Stimulated activated CD8-positive, alpha-beta memory T cell treated with anti-CD3 and anti-CD28 coated beads, Interleukin-15, amount 100 ng/mL, for 4 hours (primary cell): ENCODE measurements around the gene DNAH3.
A peak's percentile ranks its signal among the peaks of the same experiment; 100 is the strongest.
"Not testable (repeated sequence)": the region's sequence is repeated elsewhere in the genome, so short reads cannot be mapped to it uniquely, and the experiment has no call there.

Source experiments
- DNase-seq, 2 donors: peaks; one replicate each; pipeline ENCODE4 v3.0.0-alpha.2; 2020; ENCODE audit warnings: low read depth in 2 of 2

Gene DNAH3

DNA sequence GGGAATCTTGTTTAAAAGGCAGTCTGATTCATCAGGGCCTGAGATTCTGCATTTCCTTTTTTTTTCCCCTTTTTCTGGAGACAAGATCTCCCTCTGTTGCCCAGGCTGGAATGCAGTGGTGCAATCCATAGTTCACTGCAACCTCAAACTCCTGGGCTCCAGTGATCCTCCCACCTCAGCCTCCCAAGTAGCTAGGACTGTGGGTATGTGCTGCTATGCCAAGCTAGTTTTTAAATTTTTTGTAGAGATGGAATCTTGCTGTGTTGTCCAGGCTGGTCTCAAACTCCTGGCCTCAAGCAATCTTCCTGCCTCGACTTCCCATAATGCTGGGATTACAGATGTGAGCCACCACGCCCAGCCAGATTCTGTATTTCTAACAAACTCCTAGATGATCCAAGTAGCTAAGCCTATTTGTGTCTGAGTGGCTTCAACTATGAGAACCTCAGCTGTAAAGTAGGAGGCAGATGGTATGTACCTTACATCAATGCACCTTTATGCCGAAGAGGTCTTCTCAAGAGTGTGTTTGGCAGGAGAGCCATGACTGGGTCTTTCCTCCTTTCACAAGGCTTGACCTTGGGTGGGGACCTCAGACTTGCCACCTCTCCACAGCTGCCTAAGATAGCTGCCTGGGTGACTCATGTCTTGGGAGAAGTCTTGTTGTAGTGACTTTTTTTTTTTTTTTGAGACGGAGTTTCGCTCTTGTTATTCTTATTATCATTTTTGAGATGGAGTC lies 18.8 kb upstream of the DNAH3 start:
- DNase-seq: no peak

DNA sequence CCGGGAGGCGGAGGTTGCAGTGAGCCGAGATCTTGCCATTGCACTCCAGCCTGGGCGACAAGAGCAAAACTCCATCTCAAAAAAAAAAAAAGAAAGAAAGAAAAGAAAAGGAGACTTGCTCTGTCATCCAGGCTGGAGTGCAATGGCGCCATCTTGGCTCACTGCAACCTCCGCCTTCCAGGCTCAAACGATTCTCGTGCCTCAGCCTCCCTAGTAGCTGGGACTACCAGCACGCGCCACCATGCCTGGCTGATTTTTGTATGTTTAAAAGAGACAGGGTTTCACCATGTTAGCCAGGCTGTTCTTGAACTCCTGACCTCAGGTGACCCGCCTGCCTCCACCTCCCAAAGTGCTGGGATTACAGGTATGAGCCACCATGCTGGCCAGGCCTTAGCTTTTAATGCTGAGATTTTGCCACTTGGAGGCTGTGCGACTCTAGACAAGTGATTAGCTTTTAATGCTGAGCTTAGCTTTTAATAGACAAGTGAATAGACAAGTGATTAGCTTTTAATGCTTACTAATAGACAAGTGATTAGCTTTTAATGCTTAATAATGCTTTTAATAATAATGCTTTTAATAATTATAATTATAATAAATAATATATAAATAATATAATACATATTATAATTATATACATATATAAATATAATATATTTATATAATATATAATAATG lies 17.4 kb upstream of the DNAH3 start:
- no peak for DNase-seq

DNA sequence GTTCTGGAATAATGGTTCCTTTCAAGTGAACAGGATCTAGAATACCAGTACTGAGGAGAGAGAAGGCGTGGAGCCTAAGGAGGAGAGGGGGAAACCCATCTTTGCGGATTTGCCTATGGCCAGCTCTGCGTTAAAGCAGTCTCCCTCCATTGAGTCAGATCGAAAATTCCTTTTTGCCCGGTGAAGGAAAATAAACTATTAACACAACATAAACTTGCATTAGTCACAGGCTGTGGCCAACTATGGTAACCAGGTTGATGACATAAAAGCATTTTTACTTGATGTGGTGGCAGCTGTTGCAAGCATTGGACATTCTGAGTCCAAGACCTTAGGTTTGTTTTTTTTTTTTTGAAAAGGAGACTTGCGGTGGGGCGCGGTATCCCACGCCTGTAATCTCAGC lies 16.7 kb upstream of the DNAH3 start:
- no peak for DNase-seq

DNA sequence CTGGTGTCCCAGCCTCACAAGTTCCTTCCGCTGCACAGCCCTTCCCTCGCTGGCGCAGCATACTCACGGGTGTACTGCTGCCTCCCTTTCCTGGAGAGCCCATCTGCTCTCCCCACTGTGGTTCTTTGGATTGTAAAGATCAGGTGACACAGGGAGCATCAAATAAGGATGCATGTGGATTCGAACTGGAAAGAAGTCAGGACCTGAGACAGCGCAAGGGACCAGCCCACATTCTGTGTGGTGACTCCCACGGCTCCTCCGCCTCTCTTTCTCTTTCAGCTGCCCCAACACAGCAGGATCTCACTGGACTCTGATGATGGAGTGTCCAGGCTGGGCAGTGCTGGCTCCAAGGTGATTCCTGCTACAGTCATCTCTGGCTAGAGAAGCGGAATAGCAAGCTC lies 15.9 kb upstream of the DNAH3 start:
- DNase-seq: no peak

DNA sequence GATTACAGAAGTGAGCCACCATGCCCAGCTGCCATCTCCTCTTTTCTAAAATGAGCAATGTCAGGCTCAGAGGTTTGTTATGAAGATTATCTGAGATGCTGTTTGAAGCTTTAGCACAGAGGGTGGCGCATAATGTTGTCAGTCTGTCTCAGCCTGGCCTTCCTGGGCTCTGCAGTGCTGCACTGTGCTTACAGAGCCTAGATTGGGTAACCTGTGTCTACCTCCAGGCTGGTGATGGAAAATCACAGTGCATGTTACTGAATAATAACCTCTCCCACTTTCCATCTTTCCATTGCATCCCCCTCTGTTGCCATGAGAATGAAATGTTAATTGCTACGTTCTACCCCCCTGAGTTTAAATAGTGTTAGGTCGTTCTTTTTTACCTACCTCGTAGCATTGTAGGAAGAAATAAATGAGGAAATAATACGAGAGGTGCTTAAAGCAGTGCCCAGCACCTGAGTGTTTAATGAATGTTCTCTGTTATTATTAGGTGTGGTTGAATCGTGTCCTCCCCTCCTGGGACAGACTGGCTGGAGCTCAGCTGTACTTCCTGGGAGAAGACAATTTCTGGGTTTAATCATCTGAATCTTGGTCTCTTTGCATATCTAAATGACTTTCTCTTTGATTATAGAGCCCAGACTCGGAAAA lies 14.0 kb upstream of the DNAH3 start:
- no peak for DNase-seq

DNA sequence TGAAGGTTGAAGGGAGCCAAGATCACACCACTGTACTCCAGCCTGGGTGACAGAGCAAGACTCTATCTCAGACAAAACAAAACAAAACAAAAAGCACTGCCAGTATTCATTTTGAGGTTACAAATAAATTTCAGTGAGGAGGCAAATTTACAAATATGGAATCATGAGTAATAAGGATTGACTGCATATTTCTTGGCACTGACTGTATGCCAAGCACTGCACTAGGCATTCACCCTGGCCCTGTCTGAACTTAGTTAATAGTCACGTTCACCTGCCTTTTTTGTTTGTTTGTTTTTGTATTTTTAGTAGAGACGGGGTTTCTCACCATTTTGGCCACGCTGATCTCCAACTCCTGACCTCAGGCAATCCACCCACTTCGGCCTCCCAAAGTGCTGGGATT lies 12.9 kb upstream of the DNAH3 start:
- DNase-seq: no peak

DNA sequence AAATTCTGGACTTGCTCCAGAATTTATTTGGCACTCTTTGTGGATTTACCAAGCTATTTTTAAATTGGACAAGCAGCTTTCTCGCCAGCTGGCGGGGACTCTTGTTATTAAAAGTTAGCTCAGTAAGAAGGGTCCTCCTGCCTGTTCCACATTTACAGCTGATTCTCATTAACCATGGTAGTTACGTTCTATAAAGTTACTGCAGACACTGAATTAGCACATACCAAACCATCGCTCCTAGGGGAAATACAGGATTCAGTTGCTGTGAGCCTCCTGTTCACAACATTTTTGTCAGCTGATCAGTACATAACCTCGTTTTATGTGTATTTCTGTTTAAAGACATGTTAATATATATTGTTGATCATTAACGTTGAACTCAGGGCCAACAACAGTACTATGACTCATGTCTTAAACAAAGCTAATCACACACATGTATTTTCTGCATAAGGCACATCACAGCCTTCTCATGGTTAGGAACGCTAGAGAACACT lies 12.1 kb upstream of the DNAH3 start:
- DNase-seq: no peak

DNA sequence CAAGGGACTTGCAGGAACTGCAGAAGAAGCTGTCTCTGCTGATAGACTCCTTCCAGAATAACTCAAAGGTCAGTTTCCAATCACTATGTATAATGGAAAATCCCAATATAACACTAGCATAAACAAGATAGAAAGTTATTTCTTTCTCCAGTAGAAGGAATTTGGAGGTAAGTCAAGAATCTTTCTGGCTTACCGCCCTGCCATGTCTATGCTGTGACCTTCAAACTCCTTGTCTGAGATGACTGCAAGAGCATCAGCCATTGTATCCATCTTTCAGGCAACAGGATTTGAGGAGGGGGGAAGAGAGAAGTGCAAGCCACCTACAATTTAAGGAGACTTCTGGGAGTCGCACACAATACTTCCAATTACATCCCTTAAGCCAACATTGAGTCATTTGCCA lies 10.6 kb upstream of the DNAH3 start:
- DNase-seq: no peak

DNA sequence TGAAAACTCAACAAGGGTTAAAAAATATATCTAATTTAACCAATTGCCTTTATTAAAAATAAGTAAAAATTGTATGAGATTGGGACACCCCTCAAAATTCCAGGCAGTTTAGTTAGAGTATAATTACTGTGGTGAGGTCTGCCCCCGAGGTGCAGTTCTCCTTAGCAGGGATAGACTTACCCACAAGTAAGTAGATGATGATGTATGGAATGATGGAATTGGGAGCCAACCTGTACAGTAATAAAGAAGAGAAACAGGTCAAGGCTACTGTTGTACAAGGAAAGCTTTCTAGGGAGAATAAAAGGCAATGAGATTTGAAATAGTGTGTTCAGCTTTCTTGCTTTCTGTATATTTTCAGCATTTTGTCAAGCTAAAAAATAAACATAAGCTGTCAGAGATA lies 9.6 kb upstream of the DNAH3 start:
- no peak for DNase-seq

DNA sequence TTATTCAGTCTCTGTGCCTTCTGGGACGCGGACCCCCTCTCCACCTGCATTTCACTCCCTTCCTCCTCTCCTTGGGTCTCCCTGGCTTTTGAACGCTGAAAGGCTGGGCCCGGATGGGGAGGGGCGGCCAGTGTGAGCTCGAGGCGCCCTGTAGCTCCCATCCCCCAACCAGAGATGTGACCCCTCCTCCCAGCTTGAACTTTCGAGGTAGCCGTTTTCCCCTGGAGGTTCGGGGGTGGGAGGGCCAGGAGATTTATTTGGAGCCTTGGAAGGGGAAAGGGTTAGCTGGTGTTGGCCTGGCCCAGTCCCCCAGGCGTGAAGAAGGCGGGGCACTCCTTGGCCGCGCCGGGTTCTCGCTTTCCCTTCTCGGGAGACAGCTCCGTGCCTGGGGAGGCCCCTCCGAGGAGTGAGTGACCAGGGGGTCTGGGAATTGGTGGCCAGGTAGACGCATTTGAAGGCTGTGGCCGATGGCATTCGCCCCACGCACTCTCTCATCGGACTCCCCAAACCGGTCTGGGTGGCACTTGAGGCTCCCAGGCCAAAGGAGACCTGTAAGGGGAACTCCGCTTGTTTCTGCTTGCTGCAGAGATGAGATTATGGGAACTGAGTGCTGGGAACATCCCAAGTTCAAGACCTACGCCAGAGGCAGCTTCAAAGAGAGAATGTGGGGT lies 8.8 kb upstream of the DNAH3 start:
- DNase-seq: no peak

DNA sequence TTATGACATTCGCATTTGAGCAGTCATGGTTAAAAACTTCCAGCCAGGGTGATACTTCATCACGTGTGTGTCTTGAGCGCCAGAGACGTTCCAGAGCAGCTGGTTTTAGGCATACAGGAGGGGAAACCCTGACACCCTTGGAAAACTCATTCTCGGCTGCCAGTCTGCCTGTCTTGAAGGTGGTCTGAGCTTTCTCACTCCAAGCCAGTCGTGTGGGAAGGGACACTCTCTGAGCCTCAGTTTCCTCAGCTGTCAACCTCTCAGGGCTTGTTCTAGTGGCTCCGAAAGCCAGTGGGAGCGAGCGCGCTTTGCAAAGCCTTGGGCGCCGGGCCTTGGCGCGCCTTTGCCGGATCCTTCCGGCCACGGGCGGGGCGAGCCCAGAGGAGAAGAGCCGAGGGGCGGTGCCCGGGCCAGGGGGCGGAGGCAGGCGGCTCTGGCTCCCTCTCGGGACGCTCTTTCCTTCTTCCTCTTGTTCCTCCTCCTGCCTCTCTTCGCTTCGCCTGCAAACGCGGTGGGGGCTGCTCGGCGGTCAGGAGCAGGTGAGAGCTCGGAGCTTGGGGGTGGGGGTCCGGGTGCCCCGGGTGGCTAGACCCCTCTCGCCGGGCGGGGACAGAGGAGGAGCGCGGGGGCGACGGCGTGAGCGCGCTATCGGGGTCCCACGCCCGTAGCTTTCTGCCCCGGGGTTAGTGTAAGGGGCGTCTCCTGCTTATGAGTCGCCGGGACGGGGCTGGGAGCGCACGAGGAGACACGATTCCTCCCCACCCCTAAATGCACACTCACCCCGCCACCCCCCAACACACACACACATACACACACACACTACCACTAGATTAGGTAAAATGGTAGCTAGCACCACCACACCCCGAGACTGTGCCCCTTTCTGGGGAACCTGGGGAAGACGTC lies 7.8 kb upstream of the DNAH3 start, which contains the start of gene LDAF1:
LDAF1 (plus strand) TSS at position 467 of the 903 bp plus-strand sequence. CDS start 2,509 bp downstream, outside the sequence.
- DNase-seq: peak; percentile 40 to 55

DNA sequence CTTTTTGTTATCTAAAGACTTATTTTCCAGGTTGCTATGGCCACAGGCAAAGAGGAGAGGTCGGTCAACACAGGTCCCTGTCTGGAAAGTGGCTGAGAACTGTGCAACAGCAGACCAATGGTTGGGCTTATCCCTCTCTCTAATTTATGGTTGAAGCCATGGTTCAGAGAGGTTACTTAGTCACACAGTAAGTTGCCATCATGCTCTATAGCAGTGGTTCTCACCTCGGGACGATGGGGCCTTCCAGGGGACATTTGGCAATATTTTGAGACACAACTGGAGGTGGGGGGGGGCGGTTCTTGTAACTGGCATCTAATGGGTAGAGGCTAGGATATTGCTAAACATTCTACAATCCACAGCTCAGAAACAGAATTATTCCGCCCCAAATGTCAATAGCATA lies 7.0 kb upstream of the DNAH3 start:
- no peak for DNase-seq

DNA sequence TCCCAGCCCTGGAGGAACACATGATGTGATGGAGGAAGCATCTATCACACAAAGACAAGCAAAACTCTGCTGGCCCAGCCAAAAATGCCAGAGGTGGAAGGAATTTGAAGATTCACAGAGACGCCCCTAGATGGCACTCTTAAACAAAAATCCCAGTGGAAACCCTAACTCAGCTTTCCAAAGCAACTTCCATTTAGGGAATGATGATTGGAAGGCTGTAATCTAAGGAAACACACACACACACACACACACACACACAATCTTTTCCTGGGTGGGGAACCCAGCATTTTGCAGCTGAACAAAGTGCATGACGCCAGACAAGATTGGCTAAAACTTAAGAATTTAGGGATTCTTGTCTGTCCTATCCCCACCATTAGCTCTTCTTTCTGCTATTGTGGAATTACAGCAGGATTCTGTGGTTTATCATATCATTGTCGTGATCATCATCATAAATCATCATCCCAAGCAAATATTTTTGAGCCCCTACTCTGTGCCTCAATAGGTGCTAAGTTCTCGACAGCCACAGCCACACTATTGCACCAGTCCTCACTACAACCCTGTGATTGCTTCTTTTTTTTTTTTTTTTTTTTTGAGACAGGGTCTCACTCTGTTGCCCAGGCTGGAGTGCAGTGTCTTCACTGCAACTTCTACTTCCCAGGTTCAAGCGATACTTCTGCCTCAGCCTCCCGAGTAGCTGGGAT lies 6.3 kb upstream of the DNAH3 start:
- no peak for DNase-seq

DNA sequence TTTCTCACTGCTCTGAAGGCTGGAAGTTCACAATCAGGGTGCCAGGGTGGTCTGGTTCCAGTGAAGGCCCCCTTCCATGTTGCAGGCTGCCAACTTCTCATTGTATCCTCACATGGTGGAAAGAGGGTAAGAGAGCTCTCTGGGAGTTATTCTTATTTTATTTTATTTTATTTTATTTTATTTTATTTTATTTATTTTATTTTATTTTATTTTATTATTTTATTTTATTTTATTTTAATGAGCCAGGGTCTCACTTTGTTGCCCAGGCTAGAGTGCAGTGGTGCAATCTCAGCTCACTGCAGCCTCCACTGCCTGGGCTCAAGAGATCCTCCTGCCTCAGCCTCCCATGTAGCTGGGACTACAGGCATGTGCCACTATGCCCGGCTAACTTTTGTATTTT lies 5.4 kb upstream of the DNAH3 start:
- DNase-seq: not testable (repeated sequence)

DNA sequence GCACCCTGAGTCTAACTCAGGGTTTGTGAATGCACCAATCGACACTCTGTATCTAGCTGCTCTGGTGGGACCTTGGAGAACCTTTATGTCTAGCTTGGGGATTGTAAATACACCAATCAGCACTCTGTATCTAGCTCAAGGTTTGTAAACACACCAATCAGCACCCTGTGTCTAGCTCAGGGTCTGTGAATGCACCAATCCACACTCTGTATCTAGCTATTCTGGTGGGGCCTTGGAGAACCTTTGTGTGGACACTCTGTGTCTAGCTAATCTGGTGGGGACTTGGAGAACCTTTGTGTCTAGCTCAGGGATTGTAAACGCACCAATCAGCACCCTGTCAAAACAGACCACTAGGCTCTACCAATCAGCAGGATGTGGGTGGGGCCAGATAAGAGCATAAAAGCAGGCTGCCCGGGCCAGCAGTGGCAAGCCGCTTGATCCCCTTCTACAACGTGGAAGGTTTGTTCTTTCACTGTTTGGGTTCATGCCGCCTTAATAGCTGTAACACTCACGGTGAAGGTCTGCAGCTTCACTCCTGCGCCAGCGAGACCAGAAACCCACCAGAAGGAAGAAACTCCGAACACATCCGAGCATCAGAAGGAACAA lies 2.6 kb upstream of the DNAH3 start:
- DNase-seq: not testable (repeated sequence)

DNA sequence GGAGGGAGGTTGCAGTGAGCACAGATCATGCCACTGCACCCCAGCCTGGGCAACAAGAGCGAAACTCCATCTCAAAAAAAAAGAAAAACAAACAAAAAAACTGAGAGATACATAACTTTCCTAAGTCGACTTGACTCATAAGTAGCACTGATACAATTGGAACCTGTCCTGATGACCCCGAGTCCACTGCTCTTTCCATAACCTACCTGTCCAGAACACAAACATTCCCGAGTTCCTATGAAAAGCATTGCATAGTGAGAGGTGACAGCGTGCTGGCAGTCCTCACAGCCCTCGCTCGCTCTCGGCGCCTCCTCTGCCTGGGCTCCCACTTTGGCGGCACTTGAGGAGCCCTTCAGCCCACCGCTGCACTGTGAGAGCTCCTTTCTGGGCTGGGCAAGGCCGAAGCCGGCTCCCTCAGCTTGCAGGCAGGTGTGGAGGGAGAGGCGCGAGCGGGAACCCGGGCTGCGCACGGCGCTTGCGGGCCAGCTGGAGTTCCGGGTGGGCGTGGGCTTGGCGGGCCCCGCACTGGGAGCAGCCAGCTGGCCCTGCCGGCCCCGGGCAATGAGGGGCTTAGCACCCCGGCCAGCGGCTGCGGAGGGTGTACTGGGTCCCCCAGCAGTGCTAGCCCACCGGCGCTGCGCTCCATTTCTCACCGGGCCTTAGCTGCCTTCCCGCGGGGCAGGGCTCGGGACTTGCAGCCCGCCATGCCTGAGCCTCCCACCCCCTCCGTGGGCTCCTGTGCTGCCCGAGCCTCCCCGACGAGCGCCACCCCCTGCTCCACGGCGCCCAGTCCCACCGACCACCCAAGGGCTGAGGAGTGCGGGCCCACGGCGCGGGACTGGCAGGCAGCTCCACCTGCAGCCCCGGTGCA lies 1.7 kb upstream of the DNAH3 start:
- DNase-seq: not testable (repeated sequence)

DNA sequence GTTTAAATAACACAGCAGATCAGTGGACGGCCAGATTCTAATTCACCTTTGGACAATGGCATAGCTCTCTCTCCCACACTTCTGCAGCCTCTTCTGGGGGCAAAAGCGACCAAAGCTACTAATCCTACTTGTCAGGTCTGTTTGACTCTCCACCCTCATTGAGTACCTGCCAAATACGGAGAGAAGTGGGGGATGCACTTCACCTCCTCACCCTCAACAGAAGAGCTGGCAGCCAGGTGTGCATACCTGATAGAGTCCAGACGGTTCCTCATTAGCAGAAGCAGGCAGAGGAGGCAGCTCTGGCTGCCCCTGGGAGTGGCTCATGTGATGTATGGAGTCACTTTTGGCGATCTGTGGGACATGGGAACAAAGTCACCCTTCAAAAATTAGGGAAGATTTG lies 4.9 kb downstream of the DNAH3 start:
- DNase-seq: no peak

DNA sequence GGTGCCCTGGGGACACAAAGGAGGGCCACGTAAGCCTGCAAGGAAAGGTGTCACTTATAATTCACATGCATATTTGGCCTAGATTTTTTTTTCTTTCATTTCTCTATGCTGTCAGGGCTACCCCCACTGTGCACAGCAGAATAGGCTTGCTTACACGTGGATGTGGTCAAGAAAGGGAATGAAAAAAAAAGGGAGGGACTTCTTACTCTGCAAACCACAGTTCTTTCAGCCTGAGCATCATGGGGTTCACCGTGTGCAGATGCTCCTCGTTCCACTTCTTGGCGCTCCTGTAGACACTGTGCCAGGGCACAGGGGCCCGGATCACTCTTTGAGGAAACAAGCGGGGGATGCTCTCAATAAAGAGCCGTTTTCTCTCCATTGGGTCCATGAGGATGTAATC lies 16.6 kb downstream of the DNAH3 start:
- DNase-seq: no peak

DNA sequence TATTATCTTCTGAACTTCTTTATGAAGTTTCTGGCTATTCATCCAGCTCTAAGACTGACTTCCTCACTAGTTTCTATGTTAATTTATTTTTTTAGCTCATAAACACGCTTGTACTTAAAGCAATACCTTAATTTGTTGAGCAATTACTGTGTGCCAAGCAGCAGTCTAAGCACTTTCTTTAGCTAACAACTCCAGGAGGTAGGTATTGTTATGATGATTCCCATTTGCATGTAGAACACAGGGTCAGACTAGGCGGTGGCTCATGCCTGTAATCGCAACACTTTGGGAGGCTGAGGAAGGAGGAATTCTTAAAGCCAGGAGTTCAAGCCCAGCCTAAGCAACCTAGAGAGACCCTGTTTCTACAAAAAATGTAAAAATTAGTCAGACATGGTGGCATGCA lies 19.8 kb downstream of the DNAH3 start:
- no peak for DNase-seq
